Testis (tissue), 2 donors: Measurements from ENCODE around the gene VPS13C.

Experiments
- CTCF ChIP-seq, 3 experiments: fragments of 450-650 bp in 2 of 3; fragments of 200-600 bp in 1 of 3; sonication (generic) in 1 of 3; IDR thresholded peaks; one replicate each; pipeline ENCODE4 v1.5.1; 2016 to 2019; ENCODE audit warnings: antibody characterized with exemption in 3 of 3, mild to moderate bottlenecking in 2 of 3, moderate library complexity in 1 of 3
- POLR2A ChIP-seq: fragments of 450-650 bp; IDR thresholded peaks from one replicate; pipeline ENCODE4 v1.6.1; 2017; ENCODE audit warnings: antibody characterized with exemption, mild to moderate bottlenecking, moderate library complexity

GRCh38 chr15:61893146-61893545 is 167.1 kb downstream of the VPS13C start:
- no peak for TF ChIP-seq POLR2A
- no peak for TF ChIP-seq CTCF (IDR thresholded peaks at IDR 0.05)
